GM04504 (cell line): ENCODE results near the gene ABCD1.
"Not testable (repeated sequence)": the region's sequence is repeated elsewhere in the genome, so short reads cannot be mapped to it uniquely, and the experiment has no call there.

Experiments
- DNase-seq: peaks from one replicate; pipeline ENCODE4 v3.0.0-alpha.2; 2012; ENCODE audit warnings: low read depth

The ABCD1 gene

DNA sequence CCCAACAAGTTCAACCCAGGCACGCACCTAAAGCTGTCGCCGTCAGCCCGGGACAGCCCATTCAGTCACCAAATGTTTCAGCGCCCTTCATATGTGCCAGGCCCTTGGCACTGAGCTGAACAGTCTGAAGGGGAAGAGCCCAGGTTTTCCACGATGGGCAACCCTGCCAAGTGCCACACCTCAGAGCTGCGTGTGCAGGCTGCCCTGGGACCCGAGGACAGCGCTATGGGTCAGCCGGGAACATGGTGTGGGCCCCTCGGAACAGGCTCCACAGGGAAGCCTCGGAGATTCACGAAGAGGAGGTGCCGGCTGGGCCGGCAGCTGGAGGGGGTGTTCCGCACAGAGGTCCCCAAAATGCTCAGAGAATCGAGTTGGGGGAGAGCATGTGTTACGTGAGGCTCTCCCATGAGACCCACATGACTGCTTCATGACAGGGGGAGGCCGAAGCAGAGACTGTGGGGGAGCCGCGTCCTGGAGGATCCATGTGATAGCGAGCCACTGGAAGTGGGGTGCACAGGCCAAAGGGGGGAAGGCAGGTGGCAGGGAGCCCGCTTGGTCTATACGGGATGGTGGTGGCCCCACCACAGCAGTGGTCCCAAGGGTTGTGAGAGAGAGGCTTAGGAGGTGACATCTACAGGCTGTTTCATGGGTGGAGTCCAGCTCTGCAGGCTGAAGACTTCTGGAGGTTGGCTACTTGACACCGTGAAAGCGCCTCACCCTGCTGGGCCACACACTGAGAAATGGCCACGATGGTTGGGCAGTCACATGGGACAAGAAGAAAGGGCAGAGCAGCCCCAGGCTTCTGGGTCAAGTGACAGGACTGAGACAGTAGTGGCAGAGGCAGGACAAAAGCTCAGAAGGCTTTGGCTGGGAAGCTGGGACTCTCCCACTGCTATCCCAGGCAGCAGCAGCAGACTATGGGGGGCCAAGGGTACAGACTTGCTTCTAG, 14.7 kb upstream of the ABCD1 start:
- no peak for DNase-seq

DNA sequence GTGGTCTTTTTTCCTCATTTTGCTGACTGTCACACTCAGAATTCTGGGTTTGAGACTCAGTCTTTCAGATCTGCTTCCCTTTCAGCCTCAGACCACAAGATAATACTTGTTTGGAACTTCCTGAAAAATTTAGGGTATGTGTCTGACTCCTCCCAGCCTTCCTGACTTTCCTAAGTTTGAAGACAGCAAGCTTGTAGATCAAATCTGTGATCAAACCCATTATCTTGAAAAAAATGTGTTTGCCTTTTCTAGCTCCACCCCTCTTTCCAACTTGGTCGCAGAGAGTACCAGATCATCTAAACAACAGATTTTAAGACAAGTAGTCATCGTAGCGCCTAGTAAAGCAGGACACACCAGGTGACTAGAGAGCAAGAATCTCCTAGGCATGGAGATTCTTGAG, 10.4 kb upstream of the ABCD1 start:
- no peak for DNase-seq

- no peak for DNase-seq
Observed at GRCh38 chrX:153717445-153717844, 7.2 kb upstream of the ABCD1 start.

DNA sequence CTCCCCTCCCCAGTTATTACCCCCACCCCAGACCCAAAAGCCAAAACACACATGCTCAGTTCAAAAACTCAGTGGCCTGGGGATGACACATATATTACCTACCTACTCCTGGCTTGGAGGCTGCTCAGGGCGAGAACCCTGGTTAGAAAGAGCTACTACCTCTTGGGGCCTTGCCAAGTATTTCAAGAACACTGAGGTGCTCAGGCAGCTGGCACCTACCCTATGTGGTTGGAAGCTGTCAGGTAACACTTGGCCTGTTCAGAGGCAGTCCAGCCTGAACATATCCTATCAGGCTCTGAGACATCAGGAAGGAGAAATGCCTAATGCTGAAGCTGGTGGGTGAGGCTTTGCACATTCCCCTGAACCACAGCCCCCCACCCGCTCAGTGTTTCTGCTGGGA, 5.4 kb upstream of the ABCD1 start:
- no peak for DNase-seq

- no peak for DNase-seq
Observed at GRCh38 chrX:153719701-153720100, 5.0 kb upstream of the ABCD1 start.

- DNase-seq: no peak
Observed at GRCh38 chrX:153722704-153723350, 1.8 kb upstream of the ABCD1 start.

DNA sequence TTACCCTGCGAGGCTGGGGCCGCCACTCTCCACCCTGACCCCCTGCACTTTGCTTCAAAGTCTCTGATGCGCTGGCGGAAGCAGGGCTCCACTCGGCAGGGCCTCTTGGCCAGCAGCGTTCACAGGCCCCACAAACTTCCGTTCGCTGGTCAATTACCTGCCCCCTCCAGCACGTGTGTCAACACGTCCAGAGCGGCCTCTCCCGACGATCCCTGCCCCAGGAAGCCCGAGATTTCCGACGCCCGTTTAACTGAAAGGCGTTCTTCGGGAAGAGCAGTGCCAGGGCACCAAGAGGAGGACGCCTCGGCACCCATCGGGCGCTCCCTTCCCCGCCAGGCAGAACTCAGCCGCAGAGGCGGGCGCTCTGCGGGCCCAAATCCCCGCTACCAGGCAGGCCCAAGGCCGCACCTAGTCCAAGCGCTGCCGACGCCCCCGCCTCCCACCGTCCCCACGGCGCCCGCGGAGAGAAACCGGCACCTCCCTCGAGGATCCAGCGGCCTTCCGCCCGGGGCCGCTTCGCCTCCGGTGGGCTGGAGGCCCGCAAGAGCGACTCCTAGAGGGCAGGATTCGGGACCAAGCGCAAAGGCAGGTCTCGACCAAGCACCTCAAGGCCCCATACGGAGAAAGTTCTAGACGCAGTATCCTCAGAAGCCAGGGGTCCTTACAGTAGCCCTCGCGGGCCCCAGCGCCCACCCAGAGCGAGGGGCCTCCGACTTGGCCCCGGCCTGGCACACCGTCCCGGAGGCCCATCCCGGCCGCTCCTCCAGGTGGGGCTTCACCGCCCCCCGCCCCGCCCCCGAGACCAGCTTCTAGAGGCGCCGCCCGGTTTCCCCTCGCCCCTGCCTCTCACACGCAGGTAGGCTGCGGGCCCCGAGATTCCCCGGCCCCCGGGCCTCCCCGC, 1.1 kb upstream of the ABCD1 start:
- no peak for DNase-seq

GRCh38 chrX:153725039-153725831, 579 bp downstream of the ABCD1 start:
- no peak for DNase-seq

DNA sequence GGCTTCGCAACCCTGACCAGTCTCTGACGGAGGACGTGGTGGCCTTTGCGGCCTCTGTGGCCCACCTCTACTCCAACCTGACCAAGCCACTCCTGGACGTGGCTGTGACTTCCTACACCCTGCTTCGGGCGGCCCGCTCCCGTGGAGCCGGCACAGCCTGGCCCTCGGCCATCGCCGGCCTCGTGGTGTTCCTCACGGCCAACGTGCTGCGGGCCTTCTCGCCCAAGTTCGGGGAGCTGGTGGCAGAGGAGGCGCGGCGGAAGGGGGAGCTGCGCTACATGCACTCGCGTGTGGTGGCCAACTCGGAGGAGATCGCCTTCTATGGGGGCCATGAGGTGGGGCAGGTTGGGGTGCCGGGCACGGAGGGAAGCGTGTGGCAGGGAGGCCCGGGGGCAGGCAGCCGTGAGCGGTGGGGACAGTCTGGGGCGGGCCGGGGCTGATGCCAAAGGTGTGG, 1.2 kb downstream of the ABCD1 start:
- DNase-seq: no peak

GRCh38 chrX:153726286-153727122, 1.8 kb downstream of the ABCD1 start:
- no peak for DNase-seq

- no peak for DNase-seq
Observed at GRCh38 chrX:153727123-153727931, 2.7 kb downstream of the ABCD1 start.

- no peak for DNase-seq
Observed at GRCh38 chrX:153728095-153728494, 3.4 kb downstream of the ABCD1 start.

GRCh38 chrX:153728951-153729631, 4.4 kb downstream of the ABCD1 start:
- no peak for DNase-seq

GRCh38 chrX:153730115-153730514, 5.5 kb downstream of the ABCD1 start:
- not testable (repeated sequence) for DNase-seq

- DNase-seq: no peak
Observed at GRCh38 chrX:153731117-153731844, 6.6 kb downstream of the ABCD1 start.

DNA sequence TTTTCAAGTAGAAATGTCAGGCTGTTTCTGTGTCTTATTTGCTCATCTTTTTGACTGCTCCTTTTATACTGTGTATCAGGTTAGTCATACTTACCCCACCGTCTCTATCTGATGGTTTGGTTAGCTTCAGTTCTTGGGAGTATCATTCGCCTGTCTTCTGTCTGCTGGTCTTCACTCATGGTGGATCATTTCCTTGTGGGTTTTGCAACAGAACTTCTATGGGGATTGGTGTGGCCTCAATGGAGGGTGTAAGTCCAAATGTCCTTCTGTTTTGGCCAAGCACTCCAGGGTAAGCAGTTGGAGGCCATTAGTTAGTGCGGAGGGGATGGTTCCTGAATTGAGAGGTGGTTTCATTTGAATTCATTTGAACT, 7.2 kb downstream of the ABCD1 start:
- DNase-seq: no peak

DNA sequence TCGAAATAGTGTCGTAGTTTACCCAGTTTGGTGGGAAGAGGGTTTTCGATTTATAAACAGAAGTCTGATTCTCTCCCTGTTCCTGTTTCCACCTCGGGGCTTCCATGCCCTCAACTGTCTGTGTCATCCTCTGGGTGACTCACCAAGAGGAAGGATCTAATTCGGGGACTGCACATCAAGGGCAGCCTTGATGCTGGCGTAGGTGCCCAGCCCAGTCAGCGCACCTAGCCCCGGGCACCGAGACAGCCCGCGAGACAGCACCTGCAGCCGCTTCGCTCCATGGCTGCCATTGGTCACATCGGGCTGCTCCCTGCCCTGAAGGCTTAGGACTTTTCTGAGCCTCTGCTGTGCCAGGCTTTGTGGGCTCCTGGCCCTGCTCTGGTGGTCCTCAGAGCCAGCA, 7.7 kb downstream of the ABCD1 start:
- DNase-seq: no peak

- DNase-seq: no peak
Observed at GRCh38 chrX:153733651-153734240, 9.1 kb downstream of the ABCD1 start.
